Dermis blood vessel endothelial cell (primary cell): ENCODE data around the gene KRT32. TPM values are rescaled to one million over a fixed set of nuclear protein-coding genes. Genes with fewer than 3 reads are reported as not detected.

ENCODE experiments used
- DNase-seq: peaks from one replicate; pipeline ENCODE4 v3.0.0; 2010
- total RNA-seq: library from RNA; depleted of rRNA; stranded (reverse); fragments of >200 nt; gene quantifications from 2 replicates; pipeline ENCODE4 v1.2.3, GENCODE V29; 2014

KRT32 gene
- total RNA-seq = not detected in 2 replicates

DNA sequence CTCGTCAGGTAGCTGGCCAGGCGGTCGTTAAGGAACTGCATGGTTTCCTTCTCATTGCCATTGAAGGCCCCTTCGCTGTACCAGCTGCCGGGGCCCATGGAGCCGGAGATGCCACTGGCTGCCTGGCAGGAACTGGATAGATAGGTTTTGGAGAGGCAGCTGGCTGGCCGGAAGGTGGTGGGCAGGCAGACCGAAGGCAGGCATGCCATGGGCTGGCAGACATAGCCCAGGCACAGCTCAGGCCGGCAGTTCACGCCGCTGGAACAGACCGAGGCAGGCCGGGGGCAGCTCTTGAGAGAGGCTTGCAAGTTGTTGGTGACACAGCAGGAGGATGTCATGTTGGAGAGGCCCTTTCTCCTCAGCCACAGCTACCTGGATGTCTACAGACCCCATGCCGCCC, at the start of gene KRT32:
KRT32 (minus strand) TSS at position 399 of the 400 bp plus-strand sequence; CDS start at position 338, 61 bp downstream.
- no peak for DNase-seq

DNA sequence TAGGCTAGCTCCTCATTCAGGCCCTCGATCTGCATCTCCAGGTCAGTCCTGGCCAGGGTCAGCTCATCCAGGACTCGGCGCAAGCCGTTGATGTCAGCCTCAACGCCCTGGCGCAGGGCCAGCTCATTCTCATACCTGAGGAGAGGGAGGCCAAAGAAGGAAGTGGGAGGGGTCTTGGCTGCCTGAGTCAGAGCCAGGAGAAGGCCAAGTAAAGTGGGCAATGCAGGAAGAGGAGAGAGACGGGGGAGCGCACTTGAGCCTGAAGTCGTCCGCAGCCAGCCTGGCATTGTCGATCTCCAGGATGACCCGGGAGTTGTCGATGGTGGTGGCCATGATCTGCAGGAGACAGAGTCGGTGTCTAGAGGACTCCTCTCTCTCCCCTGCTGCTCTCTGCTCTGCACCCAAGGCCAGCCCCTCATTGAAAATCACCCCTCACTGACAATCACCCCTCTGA, 49.7 kb upstream of the KRT32 start:
- DNase-seq = no peak

DNA sequence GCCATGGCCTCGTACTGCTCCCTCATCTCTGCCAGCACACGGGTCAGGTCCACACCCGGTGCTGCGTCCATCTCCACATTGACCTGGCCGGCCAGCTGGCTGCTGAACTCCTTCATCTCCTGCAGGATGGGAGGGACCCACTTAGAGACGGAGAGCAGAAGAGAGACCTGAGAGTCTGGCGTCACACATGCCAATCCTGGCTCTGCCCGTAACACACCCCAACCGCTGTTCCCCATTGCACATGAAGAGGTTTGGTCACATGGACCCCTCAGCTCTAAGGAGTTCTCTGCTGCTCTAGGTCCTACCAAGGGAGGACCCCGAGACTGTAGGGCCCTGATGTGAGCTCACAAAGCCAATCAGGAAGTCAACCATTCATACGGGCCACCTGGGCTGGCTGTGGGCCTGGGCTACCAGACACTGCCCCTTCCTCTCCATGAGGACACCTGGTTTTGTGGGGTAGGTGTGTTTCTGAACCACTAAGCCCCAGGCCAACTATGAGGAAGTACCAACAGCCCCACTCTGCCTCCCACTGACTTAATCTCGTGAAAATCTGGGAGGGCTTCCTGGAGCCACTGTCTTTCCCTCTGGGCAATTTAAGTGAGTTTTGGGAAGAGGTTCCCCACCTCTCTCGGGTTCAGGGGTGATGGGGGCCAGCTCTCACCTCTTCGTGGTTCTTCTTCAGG, 49.1 kb upstream of the KRT32 start:
- DNase-seq = no peak

DNA sequence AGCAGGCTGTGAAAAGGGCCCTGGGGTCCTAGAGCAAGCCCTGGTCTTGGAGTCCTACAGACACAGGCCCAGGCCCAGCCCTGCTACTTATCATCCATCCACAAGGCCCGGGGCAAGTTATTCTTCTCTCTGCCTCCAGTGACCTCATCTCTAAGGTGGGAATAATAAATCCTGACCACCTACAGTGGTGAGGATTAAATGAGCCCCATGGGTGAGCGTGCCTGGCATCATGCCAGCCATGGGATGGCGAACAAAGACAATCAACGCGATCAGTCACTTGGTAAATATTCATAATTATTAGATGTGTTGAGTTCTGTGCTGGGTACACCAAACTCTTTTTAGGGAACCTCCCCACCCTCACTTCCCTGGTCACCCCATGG, 46.0 kb upstream of the KRT32 start:
- DNase-seq = no peak

DNA sequence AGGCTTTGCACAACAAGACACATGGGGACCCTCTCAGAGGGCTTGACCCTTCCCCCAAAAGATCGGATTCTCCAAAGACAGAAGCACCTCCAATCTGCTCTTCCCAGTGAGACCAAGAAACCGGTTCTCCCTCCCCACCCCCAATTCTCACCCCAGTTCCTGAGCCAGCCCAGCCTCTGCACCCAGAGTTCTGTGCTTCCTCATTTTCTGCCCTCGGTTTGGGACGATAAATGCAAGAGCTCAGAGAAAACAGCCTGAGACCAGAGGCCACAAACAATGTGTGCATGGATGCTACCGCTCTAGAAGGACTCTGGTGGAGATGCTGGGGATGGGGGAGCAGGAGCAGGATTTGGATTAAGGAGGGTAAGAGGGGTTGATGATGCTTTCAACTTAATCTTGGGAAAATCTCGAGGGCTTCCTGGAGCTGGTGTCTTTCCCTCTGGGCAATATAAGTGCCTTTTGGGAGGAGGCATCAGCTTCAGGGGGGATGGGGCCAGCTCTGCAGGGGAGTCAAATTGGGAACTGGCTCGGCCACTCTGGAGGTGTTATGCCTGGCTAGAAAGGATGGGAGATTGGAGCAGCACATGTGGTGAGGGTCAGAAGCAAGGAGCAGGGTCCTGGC, 45.5 kb upstream of the KRT32 start:
- no peak for DNase-seq

DNA sequence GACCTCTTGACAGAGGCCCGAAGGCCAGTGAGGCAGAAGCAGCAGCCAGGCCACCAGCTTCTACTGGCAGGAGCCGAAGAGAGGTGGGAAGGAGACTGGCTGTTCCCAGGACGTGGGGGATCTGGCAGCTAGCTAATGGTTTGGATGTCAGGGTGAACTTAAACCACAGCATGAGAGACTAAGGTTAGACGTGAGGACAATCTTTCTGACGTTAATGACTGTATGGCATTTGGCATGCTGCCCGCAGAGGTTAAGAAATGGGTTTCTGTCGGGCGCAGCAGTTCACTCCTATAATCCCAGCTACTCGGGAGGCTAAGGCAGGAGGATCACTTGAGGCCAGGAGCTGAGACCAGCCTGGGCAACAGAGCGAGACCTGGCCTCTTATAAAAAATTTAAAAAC, 44.5 kb upstream of the KRT32 start:
- no peak for DNase-seq

DNA sequence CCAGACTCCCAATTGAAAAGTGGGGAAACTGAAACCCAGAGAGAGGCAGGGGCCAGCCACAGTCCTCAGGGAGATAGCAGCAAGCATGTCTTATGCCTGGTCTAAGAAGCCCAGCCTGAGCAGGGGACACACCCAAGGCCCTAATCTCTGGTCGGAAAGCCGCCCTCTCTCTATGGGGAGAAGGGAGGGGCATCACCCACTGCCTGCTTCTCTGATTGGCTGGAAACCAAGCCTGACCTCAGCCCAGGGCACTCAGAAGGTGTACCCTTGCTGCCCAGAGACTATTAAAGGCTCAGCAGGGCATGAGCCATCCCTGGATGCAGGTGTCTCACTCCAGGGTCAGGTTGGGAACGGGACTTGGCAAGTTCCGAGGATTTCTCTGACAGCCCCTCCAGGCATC, 43.9 kb upstream of the KRT32 start:
- DNase-seq = no peak

DNA sequence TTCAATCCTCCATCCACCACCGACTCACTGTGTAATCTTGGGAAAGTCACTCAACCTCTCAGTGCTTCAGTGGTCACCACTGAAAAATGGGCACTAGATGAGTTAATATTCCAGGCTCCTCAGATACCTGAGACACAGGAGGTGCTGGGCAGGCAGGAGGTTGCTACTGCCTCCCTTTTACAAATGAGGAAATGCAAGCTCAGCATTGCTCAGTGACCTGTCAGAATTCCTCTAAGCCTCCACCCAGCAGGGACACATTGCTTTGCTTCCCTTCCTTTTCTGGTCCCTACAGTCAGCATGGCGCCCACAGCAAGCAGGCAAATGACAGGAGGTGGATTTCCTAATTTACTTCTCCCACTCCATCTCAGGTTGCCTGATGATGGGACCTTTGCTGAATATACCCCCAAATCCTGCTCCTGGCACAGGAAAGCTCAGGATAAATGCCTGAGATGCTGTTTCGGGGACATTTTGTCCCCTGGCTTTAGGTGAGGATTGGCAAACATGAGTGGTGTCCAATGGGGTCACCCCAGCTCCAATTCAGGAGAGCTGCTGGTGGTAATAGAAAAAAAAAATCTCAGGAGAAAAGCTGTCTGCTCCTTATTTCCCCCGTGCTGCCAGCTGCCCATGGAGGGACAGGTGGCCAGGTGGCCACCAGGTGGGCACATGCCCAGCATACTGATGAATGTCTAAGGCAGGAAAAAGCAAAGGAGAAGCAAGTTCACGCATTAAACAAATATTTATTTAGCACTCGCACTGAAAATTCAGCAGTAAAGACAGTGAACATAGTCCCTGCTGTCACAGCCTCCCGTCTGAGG, 43.3 kb upstream of the KRT32 start:
- no peak for DNase-seq

DNA sequence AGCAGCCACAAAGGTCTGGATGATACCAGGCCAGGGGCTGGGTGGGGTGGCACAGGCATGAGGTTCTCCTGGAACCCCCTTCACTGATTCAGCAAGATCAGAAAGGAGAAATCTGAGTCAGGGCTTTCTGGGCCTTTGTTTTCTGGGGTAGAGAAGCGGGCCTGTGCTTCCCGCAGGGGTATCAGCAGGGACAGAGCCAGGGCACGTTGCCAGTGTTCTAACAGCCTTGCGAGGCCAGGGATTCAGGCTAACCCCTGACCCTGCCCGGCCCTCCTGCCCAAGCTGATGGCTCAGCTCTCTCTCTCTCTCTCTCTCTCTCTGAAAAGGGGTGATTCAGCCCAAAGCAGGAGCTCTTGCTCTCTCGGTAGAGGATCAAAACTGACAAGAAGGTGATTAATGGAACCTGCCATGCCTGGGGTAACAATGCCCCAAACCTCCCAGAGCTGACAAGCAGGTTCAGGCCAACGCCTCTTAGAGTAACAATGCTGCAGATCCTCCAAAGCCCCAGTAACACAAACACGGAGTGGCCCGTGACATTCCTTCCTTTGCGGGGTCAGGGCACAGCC, 40.2 kb upstream of the KRT32 start:
- DNase-seq = no peak

DNA sequence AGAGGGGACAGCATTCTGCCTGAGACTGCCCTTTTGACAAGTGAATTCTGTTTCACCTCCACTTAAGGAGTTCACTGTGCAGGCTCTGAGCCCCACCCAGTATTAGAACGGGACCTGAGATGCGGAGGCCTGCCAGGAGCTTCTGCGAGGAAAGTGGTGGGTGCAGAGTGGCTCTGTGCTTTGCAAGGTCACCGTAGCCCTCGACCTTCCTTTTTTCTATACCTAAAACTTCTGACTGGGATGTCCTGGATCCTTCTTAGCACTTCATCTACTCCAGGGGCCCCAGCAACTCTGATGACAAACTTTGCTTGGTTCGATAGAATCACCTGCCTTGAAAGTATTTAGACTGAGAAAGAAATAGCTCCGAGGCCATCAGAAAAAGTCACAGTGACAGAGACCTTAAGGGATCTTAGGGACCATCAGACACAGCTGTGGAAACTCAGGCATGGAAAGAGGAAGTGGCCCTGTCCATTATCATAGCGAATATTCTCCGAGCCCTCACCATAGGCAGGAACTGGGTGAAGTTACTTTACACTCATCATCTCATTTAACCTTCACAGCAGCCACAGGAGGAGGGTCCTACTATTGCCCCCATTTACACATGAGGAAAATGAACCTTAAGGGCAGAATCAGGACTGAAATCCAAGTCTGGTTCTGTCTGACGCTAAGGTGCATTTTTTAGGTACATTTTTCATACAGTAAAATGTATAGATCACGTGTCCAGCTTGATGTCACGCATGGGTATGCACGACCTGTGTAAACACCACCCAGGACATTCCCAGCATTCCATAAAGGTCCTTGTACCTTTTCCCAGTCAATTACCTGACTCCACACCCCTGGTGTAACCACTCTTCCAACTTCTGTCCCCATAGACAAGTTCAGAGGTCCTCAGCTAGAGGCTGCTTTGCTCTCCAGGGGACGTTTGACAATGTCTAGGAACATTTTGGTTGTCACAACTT, 38.9 kb upstream of the KRT32 start:
- no peak for DNase-seq

DNA sequence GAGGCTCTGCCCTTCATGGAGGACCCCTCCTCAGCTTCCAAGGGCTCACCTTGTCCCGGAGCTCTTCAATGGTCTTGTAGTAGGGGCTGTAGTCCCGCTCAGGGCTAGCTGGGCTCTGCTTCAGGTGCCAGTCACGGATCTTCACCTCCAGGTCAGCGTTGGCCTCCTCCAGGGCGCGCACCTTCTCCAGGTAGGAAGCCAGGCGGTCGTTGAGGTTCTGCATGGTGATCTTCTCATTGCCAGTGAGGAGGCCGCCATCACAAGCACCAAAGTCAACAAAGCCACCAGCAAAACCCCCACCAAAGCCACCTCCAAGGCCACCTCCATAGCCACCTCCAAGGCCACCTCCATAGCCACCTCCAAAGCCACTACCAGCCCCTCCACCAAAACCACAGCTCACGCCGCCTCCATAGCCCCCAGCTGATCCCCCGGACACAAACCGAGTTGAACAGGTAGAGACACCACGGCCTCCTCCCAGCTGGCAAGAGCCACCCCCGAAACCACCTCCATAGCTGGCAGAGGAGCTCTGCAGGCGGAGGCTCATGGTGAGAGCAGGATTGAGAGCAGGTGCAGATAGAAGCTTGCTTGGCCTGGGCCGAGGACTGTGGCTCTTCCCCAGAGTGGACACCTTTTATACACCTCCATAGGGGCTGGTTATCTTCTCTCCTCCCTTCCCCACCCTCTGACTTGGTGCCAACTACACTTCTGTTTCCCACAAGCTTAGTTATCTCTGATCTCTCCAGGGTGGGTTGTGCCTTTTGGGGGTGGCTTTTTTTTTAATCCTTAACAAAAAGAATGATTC, 38.0 kb upstream of the KRT32 start, which contains the start of gene KRT13:
KRT13 (minus strand) TSS at position 606 of the 802 bp plus-strand sequence; CDS start at position 544, 62 bp downstream.
- no peak for DNase-seq

DNA sequence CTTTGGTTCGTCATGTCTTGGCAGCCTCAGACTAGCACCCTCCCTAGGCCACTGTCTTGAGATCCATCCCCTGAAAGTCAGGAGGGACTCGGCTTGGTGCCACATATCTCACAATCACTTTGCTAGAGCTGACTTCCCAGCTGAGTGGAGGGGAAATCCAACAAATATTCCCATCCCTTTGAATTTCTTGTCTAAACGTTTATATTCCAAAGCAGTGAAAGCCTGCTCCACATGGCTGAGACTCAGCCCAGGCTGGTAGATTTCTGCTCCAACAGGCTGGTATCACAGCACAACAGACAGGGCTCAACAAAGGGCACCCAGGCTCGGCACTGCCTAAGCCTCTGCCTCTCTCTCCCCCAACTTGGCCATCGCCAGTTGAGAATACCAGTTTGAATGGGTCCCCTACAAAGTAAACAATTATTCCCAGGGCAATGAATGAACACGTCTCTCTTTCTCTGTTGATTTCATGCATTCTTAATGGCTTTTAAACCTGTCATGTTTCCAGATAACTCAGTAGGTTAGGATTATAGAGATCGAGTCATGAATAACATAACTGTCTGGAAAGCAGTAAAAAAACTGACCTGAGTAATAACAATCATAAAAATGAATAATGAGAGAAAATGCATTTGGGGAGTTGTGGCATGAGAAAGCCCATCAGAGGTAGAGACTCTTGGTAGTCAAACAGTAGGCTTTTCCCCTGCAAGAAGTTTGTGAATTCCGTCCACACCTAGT, 37.2 kb upstream of the KRT32 start:
- DNase-seq = no peak

DNA sequence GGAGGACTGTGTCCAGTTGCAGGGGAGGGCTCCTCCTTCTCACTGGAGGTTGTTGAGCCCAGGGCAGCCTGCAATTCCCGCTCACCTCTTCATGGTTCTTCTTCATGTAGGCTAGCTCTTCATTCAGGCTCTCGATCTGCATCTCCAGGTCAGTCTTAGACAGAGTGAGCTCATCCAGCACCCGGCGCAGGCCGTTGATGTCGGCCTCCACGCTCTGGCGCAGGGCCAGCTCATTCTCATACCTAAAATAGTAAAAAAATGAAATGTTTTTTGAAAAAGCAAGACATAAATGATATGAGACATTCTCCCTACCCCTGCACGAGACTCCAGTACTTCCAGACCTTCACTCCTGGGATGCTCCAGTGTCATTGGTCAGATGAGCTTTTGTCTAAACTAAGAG, 36.0 kb upstream of the KRT32 start:
- DNase-seq = no peak

DNA sequence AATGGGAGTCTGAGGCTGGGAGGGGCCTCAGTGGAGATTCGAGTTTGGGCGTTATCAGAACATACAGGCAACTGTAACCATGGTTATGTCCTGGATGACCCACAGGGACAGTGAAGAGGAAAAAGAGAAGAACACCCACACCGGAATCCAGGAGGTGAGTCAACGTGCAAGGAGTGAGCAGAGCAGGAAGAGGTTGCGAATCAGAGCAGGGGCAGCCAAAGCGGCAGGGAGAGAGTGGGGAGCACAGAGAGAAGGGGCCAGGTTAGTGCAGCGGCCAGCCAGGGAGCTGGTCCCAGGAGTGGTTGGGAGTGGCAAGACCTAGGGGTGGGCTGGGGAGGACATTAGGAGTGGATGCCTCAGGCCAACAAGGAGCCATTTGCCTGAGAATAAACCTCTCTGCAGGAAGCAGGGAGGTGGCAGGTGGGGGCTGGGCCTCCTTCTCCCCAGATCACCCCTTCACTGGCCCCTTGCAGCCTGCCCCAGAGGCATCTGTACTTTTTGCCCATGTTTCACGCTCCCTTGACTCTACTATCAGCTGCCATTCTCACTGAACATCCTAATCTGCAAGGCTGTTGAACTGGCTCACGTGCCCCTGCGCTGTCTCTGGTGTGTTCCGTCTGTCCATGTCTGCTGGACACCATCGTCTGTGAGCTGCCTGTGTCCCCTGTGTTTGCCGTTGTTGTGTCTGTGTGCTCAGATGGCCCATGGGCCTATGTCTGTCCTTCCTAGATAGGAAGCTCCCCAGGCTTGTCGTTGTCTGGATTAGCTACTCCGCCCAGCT, 33.1 kb upstream of the KRT32 start:
- DNase-seq = peak; percentile 59

DNA sequence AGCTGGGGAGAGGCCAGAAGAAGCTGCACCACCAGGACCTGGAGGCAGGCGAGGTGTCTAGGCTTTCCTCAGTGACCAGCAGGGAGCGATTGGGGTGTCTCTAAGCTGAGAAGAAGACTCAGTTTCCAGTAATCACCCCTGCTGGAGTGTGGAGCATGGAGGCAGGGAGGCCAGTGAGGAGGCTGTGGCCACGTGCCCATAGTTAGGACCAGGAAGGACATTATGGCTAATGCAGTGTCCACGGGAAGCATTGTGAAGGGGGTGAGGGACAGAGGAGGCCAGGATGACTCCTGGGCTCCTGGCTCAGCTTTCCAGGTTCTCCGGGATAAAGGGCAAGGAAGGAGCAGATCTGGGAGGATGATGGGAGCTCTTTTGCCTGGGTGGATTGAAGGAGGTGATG, 32.5 kb upstream of the KRT32 start:
- no peak for DNase-seq

DNA sequence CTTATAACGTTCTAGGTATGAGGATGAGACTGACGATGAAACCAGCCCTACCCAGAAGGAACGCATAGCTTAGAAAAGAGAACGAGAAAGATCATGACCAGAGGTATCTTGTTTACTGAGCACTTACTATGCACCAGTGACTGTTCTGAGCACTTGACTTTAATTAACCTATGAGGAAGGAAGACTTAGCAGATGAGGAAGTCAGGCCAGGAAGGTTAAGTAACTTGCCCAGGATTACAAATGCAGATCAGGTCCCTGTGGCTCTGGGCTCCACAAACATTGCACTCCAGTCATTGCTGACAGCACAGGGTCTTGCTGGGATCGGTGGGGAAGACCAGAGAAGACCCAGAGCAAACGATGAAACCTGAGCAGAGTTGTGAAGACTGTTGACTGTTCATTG, 31.1 kb upstream of the KRT32 start:
- peak; percentile 42 for DNase-seq

DNA sequence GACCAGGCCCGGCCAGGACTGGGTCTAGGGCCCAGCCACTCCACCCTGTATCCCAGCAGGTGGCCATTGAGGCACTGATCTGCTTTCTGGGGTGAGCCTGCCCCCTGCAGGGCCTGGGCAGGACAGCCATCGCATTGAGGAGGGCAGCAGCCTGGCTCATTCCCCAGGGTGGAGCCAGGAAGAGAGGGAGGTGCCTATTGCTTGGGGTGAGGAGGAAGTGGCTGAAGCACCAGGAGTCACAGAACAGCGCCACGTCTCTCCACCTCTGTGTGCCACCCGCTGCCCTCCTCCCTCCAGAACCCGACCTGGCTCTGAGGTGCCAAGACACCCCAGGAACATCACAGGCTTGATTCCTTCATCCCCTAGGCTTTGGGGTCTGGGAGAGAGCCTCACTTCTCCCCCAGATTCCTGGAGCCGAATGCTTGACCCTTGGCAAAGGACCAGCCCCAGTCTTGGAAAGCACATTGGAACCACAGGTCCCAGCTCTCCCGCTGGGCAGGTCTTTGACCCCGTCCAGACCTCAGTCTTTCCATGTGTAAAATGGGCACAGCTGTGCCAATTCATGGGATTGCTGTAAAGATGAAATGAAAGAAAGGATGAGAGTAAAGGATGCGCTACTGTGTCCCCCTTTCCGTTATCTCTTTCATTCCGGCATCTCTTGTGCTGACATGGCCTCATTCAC, 29.8 kb upstream of the KRT32 start:
- peak; percentile 91 for DNase-seq

DNA sequence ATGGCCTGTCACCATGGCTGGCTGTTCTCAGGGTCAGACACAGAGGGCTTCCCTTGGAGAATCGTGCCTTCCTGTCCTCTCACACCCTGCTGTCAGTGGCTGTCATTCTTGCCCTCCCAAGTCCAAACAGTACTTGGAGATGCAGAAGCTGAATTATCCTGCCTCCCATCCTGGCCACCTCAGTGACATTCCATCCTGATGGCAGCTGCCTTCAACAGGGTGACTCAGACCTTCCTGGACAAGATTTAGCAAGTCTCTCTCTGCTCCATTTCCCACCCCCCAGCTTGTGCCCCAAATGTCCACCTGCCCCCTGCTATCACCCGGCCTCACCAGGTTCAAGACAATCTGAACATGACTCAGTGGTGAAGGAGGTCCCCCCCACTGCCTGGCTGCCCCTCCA, 27.3 kb upstream of the KRT32 start:
- DNase-seq = peak; percentile 34

DNA sequence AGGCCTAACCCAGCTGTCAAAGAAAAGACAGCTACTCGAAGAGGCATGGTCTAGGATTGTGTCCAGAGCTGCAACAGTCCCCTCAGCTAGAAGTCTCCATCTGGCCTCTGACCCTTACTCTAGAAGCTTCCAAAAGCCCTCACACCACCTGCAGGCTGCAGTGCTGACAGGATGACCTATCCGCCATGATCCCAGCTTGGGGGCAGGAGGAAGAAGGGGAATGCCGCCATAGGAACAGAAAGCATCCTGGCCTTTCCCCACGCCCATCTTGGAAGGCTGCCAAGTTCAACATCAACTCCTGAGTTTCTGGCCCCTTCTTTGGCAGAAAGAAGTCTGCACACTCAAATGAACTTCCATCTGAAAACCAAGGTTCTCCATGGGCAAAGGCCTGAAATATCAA, 25.6 kb upstream of the KRT32 start:
- DNase-seq = peak; percentile 93
